ENCODE measurements around the gene SCARF1.

The SCARF1 gene

GRCh38 chr17:1627182-1627981 lies 18.1 kb downstream of the SCARF1 start:
- no peak for DNase-seq

- no peak for DNase-seq
Measured at GRCh38 chr17:1626333-1626732, 19.2 kb downstream of the SCARF1 start.

- DNase-seq, result no peak
Measured at GRCh38 chr17:1625581-1625980, 20.0 kb downstream of the SCARF1 start.

GRCh38 chr17:1625053-1625452 lies 20.5 kb downstream of the SCARF1 start:
- DNase-seq, result no peak

GRCh38 chr17:1624650-1625049 lies 20.9 kb downstream of the SCARF1 start:
- no peak for DNase-seq

GRCh38 chr17:1623057-1623630 lies 22.4 kb downstream of the SCARF1 start:
- no peak for DNase-seq

GRCh38 chr17:1621273-1621954 lies 24.1 kb downstream of the SCARF1 start:
- no peak for DNase-seq

- DNase-seq, result no peak
Measured at GRCh38 chr17:1620486-1620885, 25.0 kb downstream of the SCARF1 start.

- no peak for DNase-seq
Measured at GRCh38 chr17:1617620-1618174, 27.8 kb downstream of the SCARF1 start.

- no peak for DNase-seq
Measured at GRCh38 chr17:1616101-1616500, 29.4 kb downstream of the SCARF1 start.

GRCh38 chr17:1612400-1612799 lies 33.1 kb downstream of the SCARF1 start:
- no peak for DNase-seq

- DNase-seq, result no peak
Measured at GRCh38 chr17:1611715-1612114, 33.8 kb downstream of the SCARF1 start.

- DNase-seq, result no peak
Measured at GRCh38 chr17:1608676-1609075, 36.9 kb downstream of the SCARF1 start.

GRCh38 chr17:1607971-1608320 lies 37.6 kb downstream of the SCARF1 start:
- no peak for DNase-seq

- DNase-seq, result no peak
Measured at GRCh38 chr17:1606352-1606985, 39.1 kb downstream of the SCARF1 start.

- DNase-seq, result no peak
Measured at GRCh38 chr17:1605681-1606351, 39.7 kb downstream of the SCARF1 start.

- no peak for DNase-seq
Measured at GRCh38 chr17:1604831-1605528, 40.6 kb downstream of the SCARF1 start.

- DNase-seq, result no peak
Measured at GRCh38 chr17:1601571-1601970, 44.0 kb downstream of the SCARF1 start.

GRCh38 chr17:1598399-1599095 lies 47.0 kb downstream of the SCARF1 start:
- DNase-seq, result no peak

GRCh38 chr17:1597861-1598342 lies 47.6 kb downstream of the SCARF1 start:
- DNase-seq, result no peak

- no peak for DNase-seq
Measured at GRCh38 chr17:1593630-1593931, 52.0 kb downstream of the SCARF1 start.

All from activated CD4-positive, alpha-beta T cell treated with anti-CD3 and anti-CD28 coated beads, Interleukin-2, amount 50 U/mL, for 1 hour (primary cell).